HG03457 (cell line): ENCODE measurements around the gene SLC10A2.
"Not testable (repeated sequence)": the region's sequence is repeated elsewhere in the genome, so short reads cannot be mapped to it uniquely, and the experiment has no call there.

Source experiments
- ATAC-seq: cut with Tn5 transposase; IDR thresholded peaks from one replicate; pipeline ENCODE4 v1.9.1; 2021; ENCODE audit warnings: moderate number of reproducible peaks; ENCODE audit not compliant: unreplicated experiment

SLC10A2 gene, protein sequence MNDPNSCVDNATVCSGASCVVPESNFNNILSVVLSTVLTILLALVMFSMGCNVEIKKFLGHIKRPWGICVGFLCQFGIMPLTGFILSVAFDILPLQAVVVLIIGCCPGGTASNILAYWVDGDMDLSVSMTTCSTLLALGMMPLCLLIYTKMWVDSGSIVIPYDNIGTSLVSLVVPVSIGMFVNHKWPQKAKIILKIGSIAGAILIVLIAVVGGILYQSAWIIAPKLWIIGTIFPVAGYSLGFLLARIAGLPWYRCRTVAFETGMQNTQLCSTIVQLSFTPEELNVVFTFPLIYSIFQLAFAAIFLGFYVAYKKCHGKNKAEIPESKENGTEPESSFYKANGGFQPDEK

DNA sequence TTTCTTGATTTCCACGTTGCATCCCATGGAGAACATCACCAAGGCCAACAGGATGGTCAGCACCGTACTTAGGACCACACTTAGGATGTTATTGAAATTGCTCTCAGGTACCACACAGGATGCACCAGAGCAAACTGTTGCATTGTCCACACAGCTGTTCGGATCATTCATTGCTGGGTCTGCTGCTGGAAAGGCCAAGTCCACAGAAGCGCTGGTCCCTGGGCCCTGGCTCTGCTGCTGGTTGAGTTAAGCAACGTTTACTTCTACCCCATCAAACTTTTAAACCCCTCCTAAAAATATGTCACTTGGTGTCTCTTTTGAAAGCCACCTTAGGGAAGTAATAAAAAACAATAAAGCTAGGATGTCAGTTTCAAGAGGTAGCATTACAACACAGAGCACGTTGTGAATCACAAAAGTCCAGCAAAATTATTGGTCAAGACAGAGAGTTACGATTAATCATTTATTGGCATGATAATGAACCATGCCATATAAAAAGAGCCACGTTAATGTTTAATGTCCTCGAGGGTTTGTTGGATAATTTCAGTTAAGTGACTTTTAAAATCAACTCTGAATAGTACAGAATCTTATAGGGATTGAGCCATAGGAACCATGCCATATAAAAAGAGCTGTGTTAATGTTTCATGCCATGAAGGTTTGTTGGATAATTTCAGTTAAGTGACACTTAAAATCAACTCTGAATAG, at the start of gene SLC10A2:
TSS of gene SLC10A2 (minus strand) at position 339 of the 702 bp plus-strand sequence. CDS start at position 171, 168 bp downstream.
- no peak for ATAC-seq

DNA sequence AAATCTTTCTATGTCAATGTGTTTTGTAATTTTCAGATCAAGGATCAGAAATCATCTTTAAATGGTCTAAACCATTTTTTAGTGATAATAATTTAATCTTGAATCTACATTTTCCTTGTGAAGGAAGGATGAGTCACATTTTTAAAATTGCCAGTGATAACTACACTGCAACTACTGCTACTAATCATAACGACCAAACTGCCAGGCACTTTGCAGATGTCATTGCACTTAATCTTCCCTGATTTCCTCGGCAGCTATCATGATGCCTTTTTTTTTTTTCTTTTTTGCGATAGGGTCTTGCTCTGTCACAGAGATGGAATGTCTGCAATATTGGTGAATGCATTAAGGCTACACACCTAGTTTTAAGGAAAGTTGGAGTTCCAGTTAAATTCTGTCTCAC, 41.4 kb upstream of the SLC10A2 start:
- no peak for ATAC-seq

DNA sequence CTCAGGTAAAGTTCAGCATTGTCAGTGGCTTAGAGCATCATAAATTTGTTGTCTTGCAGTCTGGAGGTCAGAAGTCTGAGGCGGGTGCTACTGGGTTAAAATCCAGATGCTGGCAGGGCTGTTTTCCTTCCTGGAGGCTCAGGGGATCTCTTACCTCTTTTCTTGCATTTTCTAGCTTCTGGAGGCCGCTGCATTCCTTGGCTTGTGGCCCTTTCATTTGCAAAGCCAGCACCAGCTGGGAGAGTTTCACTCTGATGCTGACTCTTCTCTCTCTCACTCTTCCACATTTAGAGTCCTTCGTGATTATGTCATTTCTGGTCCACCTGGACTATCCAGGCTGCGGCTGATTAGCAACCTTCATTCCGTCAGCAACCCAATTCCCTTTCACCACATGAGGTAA, 38.1 kb upstream of the SLC10A2 start:
- ATAC-seq, result no peak

DNA sequence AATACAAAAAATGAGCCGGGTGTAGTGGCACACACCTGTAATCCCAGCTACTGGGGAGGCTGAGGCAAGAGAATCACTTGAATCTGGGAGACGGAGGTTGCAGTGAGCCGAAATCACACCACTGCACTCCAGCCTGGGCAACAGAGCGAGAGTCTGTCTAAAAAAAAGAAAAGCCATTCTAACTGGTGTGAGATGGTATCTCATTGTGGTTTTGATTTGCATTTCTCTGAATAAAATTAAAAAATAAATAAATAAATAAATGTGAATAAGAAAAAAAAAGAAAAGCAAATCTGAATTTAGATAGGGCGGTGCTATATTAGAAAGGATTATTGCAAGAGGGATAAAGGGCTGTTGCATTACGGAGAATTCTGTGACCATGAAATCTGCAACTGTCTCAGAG, 37.2 kb upstream of the SLC10A2 start:
- not testable (repeated sequence) for ATAC-seq

DNA sequence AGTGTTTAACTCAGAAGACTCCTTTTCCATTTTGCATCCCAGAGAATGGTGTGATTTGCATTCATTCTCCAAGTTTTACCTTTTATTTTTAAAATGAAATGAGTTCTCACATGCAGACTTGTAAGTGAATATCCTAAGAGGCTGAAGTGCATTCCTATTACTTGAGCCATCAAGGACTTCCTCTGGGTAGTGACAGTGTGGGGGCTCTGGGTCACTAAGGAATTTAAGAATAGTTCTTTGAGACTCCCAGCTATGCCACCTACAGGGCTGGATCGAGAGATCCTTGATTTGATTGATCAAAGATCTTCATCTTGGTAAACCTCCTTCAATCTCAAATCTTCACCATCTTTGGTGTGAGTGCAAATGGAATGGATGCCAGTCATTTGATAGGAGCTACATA, 36.3 kb upstream of the SLC10A2 start:
- no peak for ATAC-seq

DNA sequence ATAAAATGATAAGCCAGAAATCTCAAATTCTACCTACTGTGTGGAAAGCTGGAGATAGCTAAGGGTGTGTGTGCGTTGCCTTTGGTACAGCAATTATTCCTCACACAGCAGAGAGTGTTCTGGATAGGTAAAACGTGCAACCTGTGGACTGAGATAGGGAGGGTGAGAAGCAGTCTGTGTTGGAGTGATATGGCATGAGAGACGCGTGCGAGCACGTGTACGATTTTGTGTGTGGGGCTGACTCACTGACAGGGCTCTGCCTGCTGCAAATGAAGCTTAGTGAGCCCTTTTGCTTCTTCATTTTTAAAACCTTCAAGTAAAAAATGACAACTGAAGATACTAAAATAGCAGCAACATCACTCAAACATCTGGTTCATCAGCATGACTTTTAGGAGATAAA, 35.7 kb upstream of the SLC10A2 start:
- ATAC-seq, result no peak

DNA sequence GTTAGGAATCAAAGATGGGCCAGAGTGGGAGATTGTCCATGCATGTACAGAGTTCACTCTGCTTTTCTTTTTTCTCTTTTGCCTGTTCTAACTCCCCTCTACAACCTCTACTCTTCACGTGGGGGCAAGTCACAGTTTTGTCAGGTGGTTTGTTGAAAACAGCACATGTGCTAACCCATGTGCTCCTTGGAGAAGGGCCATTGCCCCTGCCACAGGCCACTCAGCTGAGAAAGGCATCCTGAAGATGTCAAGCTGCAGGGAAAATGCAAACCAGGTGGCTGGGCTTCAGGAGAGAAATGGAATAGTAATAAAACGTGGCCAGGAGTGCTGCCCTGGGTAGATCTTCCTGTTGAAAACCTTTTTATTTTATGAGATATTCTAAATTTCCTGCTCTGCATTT, 35.3 kb upstream of the SLC10A2 start:
- ATAC-seq, result no peak

DNA sequence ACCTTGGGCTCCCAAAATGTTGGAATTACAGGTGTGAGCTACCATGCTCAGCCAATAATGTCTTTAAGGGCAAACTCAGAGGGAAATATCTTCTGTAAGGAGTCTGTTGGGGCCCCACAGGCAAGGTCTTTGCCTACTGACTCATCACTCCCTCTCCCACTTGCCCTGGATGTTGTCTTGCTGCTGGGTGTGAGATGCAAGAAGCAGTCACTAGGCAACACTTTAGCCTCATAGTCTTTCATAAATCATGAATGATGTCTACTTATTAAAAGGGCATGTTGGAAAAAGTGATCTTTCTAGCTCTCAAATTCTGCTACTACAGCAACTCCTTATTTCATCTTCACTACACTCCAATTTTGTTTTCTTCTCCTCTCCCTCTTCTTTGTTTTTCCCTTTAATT, 34.6 kb upstream of the SLC10A2 start:
- no peak for ATAC-seq

DNA sequence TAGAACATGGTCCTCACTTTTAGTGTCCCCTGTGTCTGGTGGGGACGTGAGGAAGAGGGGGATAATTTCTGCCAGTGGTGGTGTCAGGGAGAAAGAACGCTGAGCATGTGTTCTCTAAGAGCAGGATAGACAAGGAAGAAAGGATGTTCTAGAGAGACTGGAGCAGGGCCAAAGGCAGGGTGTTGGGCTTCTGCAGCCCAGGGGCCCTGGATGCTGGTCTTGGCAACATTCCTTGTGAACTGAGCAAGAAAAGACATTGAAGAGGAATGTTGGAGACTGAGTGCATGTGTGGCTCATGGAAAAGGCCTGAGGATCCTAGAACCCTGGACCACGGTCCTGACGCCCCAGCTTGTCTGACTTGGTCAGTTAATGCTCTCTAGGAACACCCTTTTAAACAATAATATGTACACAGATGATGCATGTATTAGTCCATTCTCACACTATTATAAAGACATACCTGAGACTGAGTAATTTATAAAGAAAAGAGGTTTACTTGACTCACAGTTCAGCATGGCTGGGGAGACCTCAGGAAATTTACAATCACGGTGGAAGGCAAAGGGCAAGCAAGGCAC, 33.6 kb upstream of the SLC10A2 start:
- ATAC-seq, result no peak

DNA sequence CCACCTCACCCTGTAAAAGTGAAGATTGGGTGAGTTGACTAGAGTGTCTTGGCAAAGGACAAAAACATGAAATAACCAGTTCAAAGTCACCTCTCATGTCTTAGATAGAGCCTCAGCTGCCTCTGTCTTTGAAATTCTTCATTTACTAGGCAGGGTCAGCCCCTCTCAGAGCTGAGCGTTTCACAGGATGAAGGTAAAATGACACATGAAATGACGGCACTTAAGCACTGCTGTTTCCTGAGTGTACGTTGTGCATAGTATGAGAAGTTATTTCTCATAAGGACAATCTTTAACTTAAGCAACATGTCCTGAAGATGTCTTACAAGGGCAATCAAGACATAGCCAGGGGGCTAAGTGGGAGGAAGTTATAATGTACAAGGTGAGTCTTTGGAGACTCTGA, 32.3 kb upstream of the SLC10A2 start:
- ATAC-seq, result no peak

DNA sequence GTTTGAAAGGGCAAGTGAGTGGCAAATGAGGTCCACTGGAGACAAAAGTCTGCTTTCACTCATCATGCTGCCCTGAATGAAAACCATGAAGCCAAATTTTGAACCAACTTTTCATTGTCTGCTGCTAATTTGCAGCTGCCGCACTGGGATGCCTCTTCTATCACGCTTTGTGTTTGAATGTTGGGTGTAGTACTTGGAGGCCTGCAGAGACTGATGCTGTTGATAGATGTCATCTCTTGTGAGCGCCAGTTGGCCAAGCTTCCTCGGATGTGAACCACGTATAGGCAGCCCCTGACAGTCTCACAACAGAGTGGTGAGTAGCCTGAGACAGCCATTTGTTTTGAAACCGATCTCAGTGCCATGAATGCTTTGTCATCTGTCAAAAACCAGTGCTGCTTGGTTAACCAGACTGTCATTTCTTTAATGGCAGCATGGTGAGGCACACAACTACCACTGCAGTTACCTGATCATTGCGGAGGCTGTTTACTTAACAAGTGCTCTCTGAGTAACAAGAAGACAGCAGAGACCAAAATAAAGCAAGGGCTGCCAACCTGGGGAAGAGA, 31.2 kb upstream of the SLC10A2 start:
- ATAC-seq, result no peak

DNA sequence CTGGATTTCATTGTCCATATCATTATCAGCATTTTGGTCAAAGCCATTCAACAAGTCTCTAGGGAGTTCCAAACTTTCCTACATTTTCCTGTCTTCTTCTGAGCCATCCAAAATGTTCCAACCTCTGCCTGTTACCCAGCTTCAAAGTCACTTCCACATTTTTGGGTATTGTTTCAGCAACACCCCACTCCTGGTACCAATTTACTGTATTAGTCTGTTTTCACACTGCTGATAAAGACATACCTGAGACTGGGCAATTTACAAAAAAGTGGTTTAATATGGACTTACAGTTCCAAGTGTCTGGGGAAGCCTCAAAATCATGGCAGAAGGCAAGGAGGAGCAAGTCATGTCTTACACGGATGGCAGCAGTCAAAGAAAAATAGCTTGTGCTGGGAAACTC, 27.4 kb upstream of the SLC10A2 start:
- ATAC-seq, result not testable (repeated sequence)

DNA sequence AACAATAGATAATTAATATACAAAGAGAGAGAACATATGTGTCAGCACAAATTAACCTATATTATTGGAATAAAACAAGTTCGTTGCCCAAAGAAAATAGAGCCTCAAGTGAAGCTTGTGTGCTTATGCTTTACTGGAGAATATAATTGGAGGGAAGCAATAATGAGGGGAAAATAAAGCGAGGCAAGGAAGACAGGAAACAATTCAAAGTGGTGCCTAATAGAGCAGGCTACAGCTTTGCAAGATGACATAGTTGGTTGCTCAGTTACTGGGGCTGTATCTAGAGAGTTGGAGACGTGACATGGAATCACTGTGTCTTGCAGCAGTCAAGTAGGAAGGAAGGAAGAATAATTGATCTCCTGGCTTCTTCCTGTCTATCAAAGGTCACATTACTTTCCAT, 21.1 kb upstream of the SLC10A2 start:
- ATAC-seq, result no peak

DNA sequence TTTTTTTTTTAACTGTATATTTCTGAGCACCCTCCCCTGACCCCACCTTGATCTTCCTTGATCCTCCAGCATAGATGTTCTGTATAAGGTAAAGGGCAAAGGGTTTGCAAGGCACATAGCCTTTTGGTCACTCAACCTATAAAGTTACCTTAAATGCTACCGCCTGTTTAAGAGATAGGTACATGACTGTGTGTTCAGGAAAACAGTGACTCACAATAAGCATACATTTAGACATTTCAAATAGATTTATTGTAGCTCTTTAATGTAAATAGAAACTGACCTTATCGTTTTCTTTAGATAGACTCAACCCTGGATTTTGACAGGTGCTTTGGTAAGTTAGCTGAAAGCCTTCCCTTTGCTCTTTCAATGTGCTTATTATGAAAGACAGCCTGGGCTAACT, 15.2 kb upstream of the SLC10A2 start:
- ATAC-seq, result no peak

DNA sequence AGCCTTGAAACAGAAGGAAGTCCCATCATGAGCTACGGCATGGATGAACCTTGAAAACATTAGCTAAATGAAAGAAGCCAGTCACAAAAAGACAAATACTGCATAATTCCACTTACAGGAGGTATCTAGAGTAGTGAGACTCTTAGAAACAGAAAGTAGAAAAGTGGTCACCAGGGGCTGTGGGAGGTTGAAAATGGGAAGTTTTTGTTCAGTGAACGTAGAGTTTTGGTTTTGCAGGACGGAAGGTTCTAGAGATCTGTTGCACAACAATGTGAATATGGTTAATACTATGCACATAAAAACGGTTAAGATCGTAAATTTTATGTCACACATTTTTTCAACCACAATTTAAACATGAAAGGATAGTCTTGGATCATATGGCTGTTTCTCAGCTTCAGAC, 11.9 kb upstream of the SLC10A2 start:
- peak; percentile 97 for ATAC-seq

DNA sequence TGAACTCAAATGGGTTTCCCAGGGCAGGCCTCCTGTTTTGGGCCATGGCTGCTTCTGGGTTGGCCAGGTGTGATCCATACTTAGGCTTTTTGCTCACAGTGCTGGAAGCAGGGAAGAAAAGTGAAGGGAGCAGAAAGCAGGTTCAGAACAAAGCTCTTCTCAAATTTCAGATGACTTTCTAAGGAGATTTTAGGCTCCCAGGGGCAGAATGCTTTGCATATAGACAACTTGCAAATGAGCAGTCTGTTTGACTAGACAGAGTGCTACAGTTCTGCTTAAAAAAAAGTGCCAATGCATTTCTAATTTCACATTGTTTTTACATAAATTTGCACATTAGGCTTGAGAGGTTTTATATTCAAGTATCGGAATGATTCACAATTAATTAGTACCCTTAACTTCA, 2.6 kb upstream of the SLC10A2 start:
- no peak for ATAC-seq

DNA sequence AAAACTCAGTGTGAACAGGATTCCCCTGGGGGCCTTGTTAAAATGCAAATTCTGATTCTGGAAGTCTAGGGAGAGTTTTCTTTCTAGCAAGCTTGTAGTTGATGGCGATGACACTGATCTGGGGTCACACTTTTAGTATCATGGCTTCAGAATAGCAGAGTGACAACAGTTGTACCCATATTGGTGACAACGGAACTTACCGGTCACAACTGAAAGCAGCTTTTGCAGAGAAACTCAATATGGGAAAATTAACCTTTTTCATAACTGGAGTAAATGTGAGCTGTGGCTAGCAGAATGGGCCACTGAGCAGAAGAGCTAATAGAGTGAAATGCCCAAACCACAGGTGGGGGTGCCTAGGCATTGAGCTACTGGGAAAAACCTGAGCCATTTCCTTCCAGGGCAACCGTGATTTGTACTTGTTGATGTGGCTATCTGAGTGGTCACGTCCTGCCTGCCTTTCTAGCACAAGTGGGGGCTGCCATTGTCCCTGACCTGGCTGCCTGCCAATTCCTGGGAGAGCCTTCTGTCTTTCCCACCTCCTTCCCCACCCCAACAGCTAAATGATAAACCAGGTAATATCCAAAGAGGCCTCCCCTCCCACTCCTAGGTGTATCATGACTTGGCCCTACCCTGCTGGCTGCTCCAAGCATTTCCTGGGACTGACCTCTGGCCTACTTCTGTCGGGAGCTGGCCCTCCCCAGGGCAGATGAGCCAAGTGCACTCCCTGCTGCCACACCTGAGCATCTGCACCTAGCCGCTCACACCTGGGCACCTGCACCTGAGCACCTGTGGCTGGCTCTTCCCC, 1.7 kb upstream of the SLC10A2 start:
- ATAC-seq, result peak; percentile 57

DNA sequence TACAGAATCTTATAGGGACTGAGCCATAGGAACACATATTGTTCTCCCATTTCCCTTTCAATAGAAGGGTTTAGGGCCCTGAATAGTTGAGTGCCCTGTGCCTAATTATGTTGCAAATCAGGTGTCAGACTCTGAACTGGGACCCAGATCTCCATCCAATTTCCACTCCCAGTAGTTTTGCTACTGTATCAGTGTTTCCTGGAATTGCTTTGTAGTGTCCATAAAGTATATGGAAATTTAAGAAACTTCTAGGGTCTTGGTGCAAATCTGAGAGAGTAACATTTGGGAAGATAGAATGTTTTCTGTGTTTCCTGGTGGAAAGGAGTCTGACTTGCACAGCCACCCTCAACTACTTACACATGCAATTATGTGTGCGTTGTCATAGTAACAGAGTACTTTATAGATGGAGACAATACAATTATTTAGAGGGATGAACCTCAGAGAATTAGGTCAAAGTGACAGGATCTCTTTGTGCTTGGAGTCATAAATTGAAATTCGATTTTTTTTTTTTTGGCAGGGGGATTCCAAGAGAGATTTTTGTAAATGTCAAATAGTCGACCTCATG, 646 bp upstream of the SLC10A2 start:
- no peak for ATAC-seq

DNA sequence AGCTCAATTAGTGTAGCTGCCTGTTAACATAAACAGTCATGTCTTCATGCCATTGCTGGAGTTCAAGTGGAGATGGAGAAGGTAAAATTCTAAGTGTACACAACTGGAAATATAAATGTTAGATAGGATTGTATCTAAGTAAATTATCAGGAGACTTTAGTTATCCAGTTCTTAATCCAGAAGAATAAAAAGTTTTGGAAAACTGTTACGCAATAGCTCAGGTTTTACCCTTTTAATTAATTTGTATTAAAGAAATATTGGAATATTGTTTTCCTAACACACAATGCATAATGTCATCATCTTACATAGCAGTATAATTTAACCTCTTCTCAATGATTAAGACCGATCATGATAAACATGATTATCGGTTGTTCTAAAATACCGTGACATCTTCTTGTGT, 2.8 kb downstream of the SLC10A2 start:
- no peak for ATAC-seq

DNA sequence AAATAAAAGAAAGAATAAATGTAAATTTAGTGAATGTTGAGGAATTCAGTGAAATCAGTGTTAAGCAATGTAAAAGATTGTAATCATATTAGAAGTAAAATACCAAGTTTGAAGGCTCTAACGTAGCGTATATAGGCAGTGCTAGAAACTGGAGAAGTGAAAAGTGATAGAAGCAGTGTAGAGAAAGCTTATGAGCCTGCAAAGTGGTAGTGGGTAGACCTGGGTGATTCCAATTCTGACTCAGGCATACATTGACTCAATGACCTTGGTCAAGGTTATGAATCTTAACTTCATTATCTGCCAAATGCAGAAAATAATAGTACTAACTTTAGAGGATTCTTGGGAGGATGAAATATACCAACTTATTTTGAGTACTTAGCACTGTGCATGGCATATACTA, 4.1 kb downstream of the SLC10A2 start:
- ATAC-seq, result no peak

DNA sequence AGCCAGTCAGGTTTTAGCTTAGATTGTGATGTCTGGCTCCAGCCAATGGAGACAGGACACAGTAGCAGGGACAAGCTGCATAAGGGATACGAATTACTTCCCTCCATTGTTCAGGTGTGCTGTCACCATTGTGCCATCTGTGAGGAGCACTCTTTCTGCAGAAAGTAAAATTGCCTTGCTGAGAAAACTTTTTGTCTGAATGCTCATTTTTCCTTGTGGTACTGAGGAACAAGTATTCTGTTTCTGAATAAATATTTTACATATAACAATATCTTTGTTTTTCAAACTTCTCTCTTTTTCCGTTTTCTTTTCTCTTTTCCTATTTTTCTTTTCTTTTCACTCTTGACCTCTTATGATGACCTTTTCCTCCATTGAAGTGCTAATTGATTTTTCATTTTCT, 10.2 kb downstream of the SLC10A2 start:
- ATAC-seq, result no peak
